CD4-positive, alpha-beta T cell (primary cell): ENCODE results near the gene FOXL2NB. TPM values are rescaled to one million over a fixed set of nuclear protein-coding genes. Genes with fewer than 3 reads are reported as not detected.

Experiments
- ATAC-seq: fragments of 200-7000 bp; cut with Tn5 transposase; one replicate; pipeline ENCODE4 v1.10.0; 2022; ENCODE audit warnings: mild to moderate bottlenecking; ENCODE audit not compliant: poor library complexity
- CTCF ChIA-PET: fragments of 350-600 bp; sonication (Branson Sonifier 250); formaldehyde crosslinking; loops from one replicate; lab custom pipeline; 2021; ENCODE audit warnings: antibody characterized with exemption, inconsistent platforms; lab: Charles Lee
- POLR2A ChIA-PET: fragments of 350-600 bp; sonication (Branson Sonifier 250); formaldehyde crosslinking; loops from one replicate; lab custom pipeline; 2021; ENCODE audit warnings: antibody characterized with exemption, inconsistent platforms; lab: Charles Lee
- DNase-seq, 14 experiments: peaks; one replicate each; pipeline ENCODE4 v3.0.0-alpha.2; 2013 to 2020; ENCODE audit warnings: mixed read lengths in 2 of 14
- H3K27ac ChIP-seq, 2 donors: one replicate each; pipeline versions ENCODE4 v1.5.1 to v1.7.0; 2013; ENCODE audit warnings: low read length in 2 of 2, low read depth in 1 of 2, mild to moderate bottlenecking in 1 of 2
- H3K27me3 ChIP-seq, 2 experiments: 1 replicate in 1 of 2; 2 replicates in 1 of 2; pipeline versions ENCODE4 v1.6.1 to v1.7.0; 2013; ENCODE audit warnings: low read length in 2 of 2, control low read depth in 1 of 2, mild to moderate bottlenecking in 1 of 2, moderate library complexity in 1 of 2; ENCODE audit not compliant: insufficient read depth in 2 of 2, control insufficient read depth in 1 of 2
- H3K36me3 ChIP-seq: one replicate; pipeline ENCODE4 v1.6.1; 2013; ENCODE audit warnings: low read length, control low read depth; ENCODE audit not compliant: insufficient read depth
- H3K4me1 ChIP-seq: one replicate; pipeline ENCODE4 v1.6.1; 2013; ENCODE audit warnings: low read length, control low read depth; ENCODE audit not compliant: insufficient read depth
- H3K4me3 ChIP-seq: one replicate; pipeline ENCODE4 v1.5.1; 2013; ENCODE audit warnings: mild to moderate bottlenecking, low read length, moderate library complexity
- H3K9me3 ChIP-seq, 2 experiments: 1 replicate in 1 of 2; 2 replicates in 1 of 2; pipeline versions ENCODE4 v1.6.1 to v1.7.0; 2013; ENCODE audit warnings: low read length in 2 of 2, mild to moderate bottlenecking in 2 of 2, control low read depth in 1 of 2, moderate library complexity in 1 of 2; ENCODE audit not compliant: control insufficient read depth in 1 of 2, insufficient read depth in 1 of 2
- H3K27ac Mint-ChIP-seq: one replicate; pipeline ENCODE4 v1.8.0; 2020; ENCODE audit warnings: mixed read lengths
- H3K27me3 Mint-ChIP-seq: one replicate; pipeline ENCODE4 v1.8.0; 2021; ENCODE audit warnings: mixed read lengths
- H3K36me3 Mint-ChIP-seq: one replicate; pipeline ENCODE4 v1.8.0; 2021; ENCODE audit warnings: low read depth, mixed read lengths
- H3K4me1 Mint-ChIP-seq: one replicate; pipeline ENCODE4 v1.8.0; 2021; ENCODE audit warnings: low read depth, mixed read lengths
- H3K4me3 Mint-ChIP-seq: one replicate; pipeline ENCODE4 v1.8.0; 2020; ENCODE audit warnings: mild to moderate bottlenecking, mixed read lengths
- H3K9me3 Mint-ChIP-seq: one replicate; pipeline ENCODE4 v1.8.0; 2020; ENCODE audit warnings: mixed read lengths
- intact Hi-C, 2 experiments: fragments of 100-400 bp; cut with DNase I in 1 of 2; cut with micrococcal nuclease in 1 of 2; formaldehyde crosslinking; loops; one replicate each; pipeline versions ENCODE4 v1.15.1 to v1.9.0; 2023 to 2025; cut with DNase I, micrococcal nuclease
- total RNA-seq, 174 experiments: library from RNA in 2 of 174; stranded (reverse) in 2 of 174; gene quantifications; one replicate each; pipeline ENCODE4 v1.2.3 and lab custom pipeline; 2021 to 2026
- TF ChIP-seq, protein P1 (sequence below): fragments of 200-600 bp; IDR thresholded peaks from one replicate; pipeline ENCODE4 v1.8.0; 2022; ENCODE audit warnings: antibody characterized with exemption, mild to moderate bottlenecking

The FOXL2NB gene
- total RNA-seq, 2 experiments from 2014 or later, result not detected

- no peak overlapping the region for H3K27ac Mint-ChIP-seq
- TF ChIP-seq, protein P1, sequence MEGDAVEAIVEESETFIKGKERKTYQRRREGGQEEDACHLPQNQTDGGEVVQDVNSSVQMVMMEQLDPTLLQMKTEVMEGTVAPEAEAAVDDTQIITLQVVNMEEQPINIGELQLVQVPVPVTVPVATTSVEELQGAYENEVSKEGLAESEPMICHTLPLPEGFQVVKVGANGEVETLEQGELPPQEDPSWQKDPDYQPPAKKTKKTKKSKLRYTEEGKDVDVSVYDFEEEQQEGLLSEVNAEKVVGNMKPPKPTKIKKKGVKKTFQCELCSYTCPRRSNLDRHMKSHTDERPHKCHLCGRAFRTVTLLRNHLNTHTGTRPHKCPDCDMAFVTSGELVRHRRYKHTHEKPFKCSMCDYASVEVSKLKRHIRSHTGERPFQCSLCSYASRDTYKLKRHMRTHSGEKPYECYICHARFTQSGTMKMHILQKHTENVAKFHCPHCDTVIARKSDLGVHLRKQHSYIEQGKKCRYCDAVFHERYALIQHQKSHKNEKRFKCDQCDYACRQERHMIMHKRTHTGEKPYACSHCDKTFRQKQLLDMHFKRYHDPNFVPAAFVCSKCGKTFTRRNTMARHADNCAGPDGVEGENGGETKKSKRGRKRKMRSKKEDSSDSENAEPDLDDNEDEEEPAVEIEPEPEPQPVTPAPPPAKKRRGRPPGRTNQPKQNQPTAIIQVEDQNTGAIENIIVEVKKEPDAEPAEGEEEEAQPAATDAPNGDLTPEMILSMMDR, result no peak
- peaks cover 86% of the 10 kb centered on the region for H3K27me3 Mint-ChIP-seq
- ChIA-PET POLR2A (interaction anchor here (0.9 kb wide), 1 partner anchor 10 kb away, joined by 5 read pairs; no protein-coding TSS in a partner anchor), CTCF (interaction anchor here (3.2 kb wide), 1 partner anchor 11 kb away, joined by 18 read pairs; no protein-coding TSS in a partner anchor)
- Histone ChIP-seq H3K4me3 (no peak overlapping the region), H3K9me3 (peaks cover 0 to 33% of the 10 kb centered on the region in 2 experiments), H3K36me3 (no peaks in the 10 kb centered on the region), H3K27ac (no peak overlapping the region), H3K4me1 (peaks cover 55% of the 10 kb centered on the region), H3K27me3 (peaks cover 65 to 86% of the 10 kb centered on the region in 2 experiments)
- peaks cover 52% of the 10 kb centered on the region for H3K4me1 Mint-ChIP-seq
- intact Hi-C loops, result no loop called here
- H3K4me3 Mint-ChIP-seq, result peak overlapping the region; percentile 26
- H3K9me3 Mint-ChIP-seq, result no peaks in the 10 kb centered on the region
- no peak for ATAC-seq
- no peaks in the 10 kb centered on the region for H3K36me3 Mint-ChIP-seq
- DNase-seq, result no peak
Measured at GRCh38 chr3:138947495-138948121, 591 bp downstream of the FOXL2NB start.

DNA sequence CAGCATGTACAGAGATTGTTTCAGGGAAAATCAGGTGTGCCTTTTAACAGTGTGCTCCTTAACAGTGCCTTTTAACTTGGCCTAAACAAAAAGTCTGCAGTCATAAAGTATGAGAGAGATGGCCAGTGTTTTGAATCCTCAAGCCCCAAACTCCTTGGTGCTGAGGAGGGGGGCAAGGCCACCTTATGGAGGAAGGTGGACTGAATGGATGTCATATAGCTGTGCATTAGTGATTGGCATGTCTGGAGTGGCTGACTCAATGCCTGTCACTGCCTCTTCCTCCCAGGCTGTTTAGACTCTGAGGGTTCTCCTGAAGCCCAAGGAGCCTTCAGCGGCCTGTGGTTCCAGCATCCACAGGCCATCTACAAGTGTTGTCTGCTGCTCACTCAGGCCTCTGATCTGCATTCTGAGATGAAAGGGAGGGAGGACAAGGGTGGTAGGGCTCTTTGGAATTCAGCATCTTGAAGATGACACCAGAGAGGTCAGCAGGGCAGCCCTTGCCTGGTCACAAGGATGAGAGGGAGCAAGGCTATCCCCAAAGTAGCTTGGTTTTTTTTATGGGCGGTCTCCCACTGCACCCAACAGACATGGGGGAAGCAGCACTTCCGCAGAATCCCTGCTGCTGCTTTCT is 1.5 kb downstream of the FOXL2NB start:
- Mint-ChIP-seq H3K36me3 (no peaks in the 10 kb centered on the region), H3K4me3 (peak overlapping the region; percentile 16), H3K4me1 (peaks cover 49% of the 10 kb centered on the region), H3K9me3 (no peaks in the 10 kb centered on the region), H3K27me3 (peaks cover 86% of the 10 kb centered on the region), H3K27ac (no peak overlapping the region)
- peaks cover 55% of the 10 kb centered on the region for H3K4me1 ChIP-seq
- intact Hi-C loops, result no loop called here
- ATAC-seq, result no peak
- H3K27me3 ChIP-seq, result peaks cover 56 to 77% of the 10 kb centered on the region in 2 experiments
- DNase-seq, result no peak
- TF ChIP-seq, protein P1, result no peak
- no peak overlapping the region for H3K4me3 ChIP-seq
- CTCF ChIA-PET, result interaction anchor here (0.7 to 3.2 kb wide), 2 partner anchors 12 to 25 kb away, joined by 3 to 18 read pairs; no protein-coding TSS in a partner anchor
- H3K9me3 ChIP-seq, result peaks cover 0 to 26% of the 10 kb centered on the region in 2 experiments
- H3K27ac ChIP-seq, result no peak overlapping the region
- no peaks in the 10 kb centered on the region for H3K36me3 ChIP-seq
- POLR2A ChIA-PET, result no interaction called here

DNA sequence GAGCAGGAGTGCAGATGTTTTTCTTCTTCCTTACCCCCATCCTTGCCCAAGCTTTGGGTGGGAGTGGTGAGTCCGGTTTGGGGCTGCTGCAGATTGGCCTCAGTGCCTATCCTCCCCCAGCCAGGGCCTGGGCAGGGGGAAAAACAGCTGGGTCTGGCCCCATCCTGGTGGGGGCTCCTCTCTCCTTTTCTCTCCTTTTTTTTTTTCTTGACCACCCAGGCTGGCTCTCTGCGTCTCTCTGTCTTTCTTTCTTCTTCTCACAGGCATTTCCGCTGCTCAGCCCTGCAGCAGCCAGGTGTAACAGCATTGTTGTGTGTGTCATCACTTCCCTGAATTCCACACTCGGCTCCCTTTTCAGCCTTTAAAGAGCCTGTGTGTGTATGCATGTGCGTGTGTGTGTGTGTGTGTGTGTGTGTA is 2.0 kb downstream of the FOXL2NB start:
- peaks cover 0 to 23% of the 10 kb centered on the region in 2 experiments for H3K9me3 ChIP-seq
- CTCF ChIA-PET, result interaction anchor here (0.7 to 3.2 kb wide), 2 partner anchors 13 to 26 kb away, joined by 3 to 18 read pairs; no protein-coding TSS in a partner anchor
- H3K4me3 Mint-ChIP-seq, result peak overlapping the region; percentile 55

More for the DNA sequence above, 2.0 kb downstream of the FOXL2NB start:
- Mint-ChIP-seq H3K27me3 (peaks cover 86% of the 10 kb centered on the region), H3K36me3 (no peaks in the 10 kb centered on the region), H3K4me1 (peaks cover 44% of the 10 kb centered on the region), H3K27ac (no peak overlapping the region), H3K9me3 (no peaks in the 10 kb centered on the region)
- POLR2A ChIA-PET, result no interaction called here
- Histone ChIP-seq H3K4me1 (peaks cover 52% of the 10 kb centered on the region), H3K27ac (no peak overlapping the region), H3K27me3 (peaks cover 51 to 76% of the 10 kb centered on the region in 2 experiments), H3K36me3 (no peaks in the 10 kb centered on the region), H3K4me3 (no peak overlapping the region)
- TF ChIP-seq, protein P1, result no peak
- no peak for ATAC-seq
- intact Hi-C loops, result no loop called here
- no peak for DNase-seq
